ENCODE data around the gene PPP2R3A. TPM values are rescaled to one million over a fixed set of nuclear protein-coding genes. Genes with fewer than 3 reads are reported as not detected.
"Not testable (repeated sequence)": the region's sequence is repeated elsewhere in the genome, so short reads cannot be mapped to it uniquely, and the experiment has no call there.

PPP2R3A gene
- total and polyA plus RNA-seq, 2 donors: 0.80 to 1.1 TPM

DNA sequence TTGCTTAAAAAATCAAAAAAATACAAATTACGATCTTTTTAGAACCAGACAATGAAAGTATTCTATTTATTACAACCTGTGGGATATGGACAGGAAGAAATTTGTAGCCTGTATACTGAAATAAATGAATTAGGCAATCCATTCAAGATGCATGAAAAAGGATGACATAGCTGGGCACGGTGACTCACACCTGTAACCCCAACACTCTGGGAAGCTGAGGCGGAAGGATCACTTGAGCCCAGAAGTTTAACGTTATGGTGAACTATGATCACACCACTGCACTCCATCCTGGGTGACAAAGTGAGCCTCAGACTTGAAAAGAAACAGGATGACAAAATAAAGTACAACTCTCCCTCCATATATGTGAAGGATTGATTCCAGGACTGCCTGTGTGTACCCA is 156.5 kb downstream of the PPP2R3A start:
- H3K9me3 ChIP-seq (ENCODE audit: control insufficient read depth in 2 of 2, insufficient read depth in 1 of 2, low read length in 1 of 2): no peaks in the 10 kb centered on the region
- no peaks in the 10 kb centered on the region for H3K36me3 ChIP-seq (ENCODE audit: control insufficient read depth in 2 of 2, insufficient read depth in 2 of 2, low read length in 1 of 2)
- no peak overlapping the region for H3K27ac ChIP-seq (ENCODE audit: low read depth in 1 of 2, low read length in 1 of 2)
- DNase-seq (ENCODE audit: low read depth in 6 of 9, low spot score in 9 of 9): no peak
- no peaks in the 10 kb centered on the region for H3K4me1 ChIP-seq (ENCODE audit: control insufficient read depth in 2 of 2, insufficient read depth in 2 of 2, low read length in 2 of 2)
- H3K27me3 ChIP-seq (ENCODE audit: control insufficient read depth in 2 of 2, insufficient read depth in 1 of 2, low read length in 1 of 2): no peaks in the 10 kb centered on the region
- WGBS: 94% methylated on average over 4 of the region's 4 CpGs
- H3K4me3 ChIP-seq (ENCODE audit: low read length in 2 of 2): no peak overlapping the region

DNA sequence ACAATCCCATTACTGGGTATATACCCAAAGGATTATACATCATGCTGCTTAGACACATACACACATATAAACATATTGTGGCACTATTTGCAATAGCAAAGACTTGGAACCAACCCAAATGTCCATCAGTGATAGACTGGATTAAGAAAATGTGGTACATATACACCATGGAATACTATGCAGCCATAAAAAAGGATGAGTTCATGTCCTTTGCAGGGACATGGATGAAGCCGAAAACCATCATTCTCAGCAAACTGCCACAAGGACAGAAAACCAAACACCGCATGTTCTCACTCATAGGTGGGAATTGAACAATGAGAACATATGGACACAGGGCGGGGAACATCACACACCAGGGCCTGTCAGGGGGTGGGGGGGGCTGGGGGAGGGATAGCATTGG is 166.1 kb downstream of the PPP2R3A start:
- not testable (repeated sequence) for H3K4me3 ChIP-seq (ENCODE audit: low read length in 2 of 2)

DNA sequence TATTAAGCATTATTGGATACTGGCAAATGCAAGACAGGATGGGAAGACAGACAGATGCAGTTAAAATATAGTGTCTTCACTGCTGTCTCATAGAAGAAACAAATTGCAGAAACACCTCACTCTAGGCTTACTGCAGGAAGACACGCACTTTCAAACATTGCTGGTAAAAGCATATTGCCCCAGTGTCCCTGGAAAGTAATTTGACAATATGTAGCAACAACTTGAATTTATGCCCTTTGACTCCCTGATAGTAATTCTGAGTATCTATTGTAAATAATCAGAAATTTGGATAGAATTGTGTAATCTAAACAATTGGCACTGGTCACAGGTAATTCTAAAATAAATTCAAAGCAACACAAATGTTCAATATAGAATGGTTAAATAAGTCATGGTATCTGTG is 168.6 kb downstream of the PPP2R3A start:
- Histone ChIP-seq H3K4me1 (ENCODE audit: control insufficient read depth in 2 of 2, insufficient read depth in 2 of 2, low read length in 2 of 2) (peaks cover 0 to 18% of the 10 kb centered on the region in 2 donors), H3K27me3 (ENCODE audit: control insufficient read depth in 2 of 2, insufficient read depth in 1 of 2, low read length in 1 of 2) (no peaks in the 10 kb centered on the region), H3K9me3 (ENCODE audit: control insufficient read depth in 2 of 2, insufficient read depth in 1 of 2, low read length in 1 of 2) (no peaks in the 10 kb centered on the region), H3K36me3 (ENCODE audit: control insufficient read depth in 2 of 2, insufficient read depth in 2 of 2, low read length in 1 of 2) (no peaks in the 10 kb centered on the region), H3K27ac (ENCODE audit: low read depth in 1 of 2, low read length in 1 of 2) (peak overlapping the region in 1 of 2 donors; percentile 1), H3K4me3 (ENCODE audit: low read length in 2 of 2) (no peak overlapping the region)
- peak in 1 of 9 donors; percentile 32 for DNase-seq (ENCODE audit: low read depth in 6 of 9, low spot score in 9 of 9)
- 96% methylated on average over 1 of the region's 1 CpG for WGBS

More for the DNA sequence above, 166.1 kb downstream of the PPP2R3A start:
- not testable (repeated sequence) for H3K27ac ChIP-seq (ENCODE audit: low read depth in 1 of 2, low read length in 1 of 2); H3K9me3 ChIP-seq (ENCODE audit: control insufficient read depth in 2 of 2, insufficient read depth in 1 of 2, low read length in 1 of 2); DNase-seq (ENCODE audit: low read depth in 6 of 9, low spot score in 9 of 9); H3K27me3 ChIP-seq (ENCODE audit: control insufficient read depth in 2 of 2, insufficient read depth in 1 of 2, low read length in 1 of 2); H3K36me3 ChIP-seq (ENCODE audit: control insufficient read depth in 2 of 2, insufficient read depth in 2 of 2, low read length in 1 of 2)
- peaks cover 0 to 16% of the 10 kb centered on the region in 2 donors for H3K4me1 ChIP-seq (ENCODE audit: control insufficient read depth in 2 of 2, insufficient read depth in 2 of 2, low read length in 2 of 2)
- 97% methylated on average over 3 of the region's 3 CpGs for WGBS

DNA sequence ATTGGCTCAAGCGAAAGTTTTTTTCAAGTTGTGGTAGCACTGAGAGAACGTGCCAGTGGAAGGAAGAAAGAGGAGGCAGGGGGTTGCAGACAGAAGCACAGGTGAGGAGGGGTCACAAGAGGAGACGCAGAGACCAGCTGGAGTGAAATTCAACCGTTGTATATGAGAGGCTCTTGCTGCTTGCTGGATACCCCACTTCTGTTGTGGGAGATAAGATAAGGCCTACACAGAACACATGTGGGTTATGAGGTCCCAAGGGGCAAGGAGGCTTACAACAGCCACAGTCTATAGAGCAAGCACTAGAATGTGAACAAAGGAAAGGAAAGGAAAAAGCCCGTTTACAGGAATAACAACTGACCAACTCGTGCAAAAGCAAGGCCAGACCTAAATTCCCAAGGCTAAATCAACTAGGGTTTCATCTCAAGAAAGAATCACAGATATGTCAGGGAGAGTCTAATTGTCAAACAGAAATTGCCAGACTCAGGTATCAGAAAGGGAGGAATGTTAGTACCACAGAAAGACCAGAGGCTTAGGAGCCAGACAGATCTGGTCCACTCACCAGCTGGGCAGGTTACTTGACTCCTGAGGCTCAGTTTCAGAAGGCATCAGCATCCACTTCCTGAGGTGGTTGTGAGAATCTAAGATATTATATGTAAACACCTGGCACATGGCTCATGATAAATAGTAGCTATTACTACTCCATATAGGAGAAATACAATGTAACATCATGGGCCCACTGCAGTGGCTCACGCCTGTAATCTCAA is 169.7 kb downstream of the PPP2R3A start:
- peak overlapping the region in 1 of 2 donors; percentile 6 for H3K4me3 ChIP-seq (ENCODE audit: low read length in 2 of 2)
- no peaks in the 10 kb centered on the region for H3K9me3 ChIP-seq (ENCODE audit: control insufficient read depth in 2 of 2, insufficient read depth in 1 of 2, low read length in 1 of 2)
- peak overlapping the region in 1 of 2 donors; percentile 84 for H3K27ac ChIP-seq (ENCODE audit: low read depth in 1 of 2, low read length in 1 of 2)
- H3K36me3 ChIP-seq (ENCODE audit: control insufficient read depth in 2 of 2, insufficient read depth in 2 of 2, low read length in 1 of 2): no peaks in the 10 kb centered on the region
- no peaks in the 10 kb centered on the region for H3K27me3 ChIP-seq (ENCODE audit: control insufficient read depth in 2 of 2, insufficient read depth in 1 of 2, low read length in 1 of 2)
- H3K4me1 ChIP-seq (ENCODE audit: control insufficient read depth in 2 of 2, insufficient read depth in 2 of 2, low read length in 2 of 2): peaks cover 0 to 18% of the 10 kb centered on the region in 2 donors
- WGBS: 30% methylated on average over 7 of the region's 7 CpGs
- DNase-seq (ENCODE audit: low read depth in 6 of 9, low spot score in 9 of 9): peak in 8 of 9 donors; percentile 29 to 72 (median 46)

DNA sequence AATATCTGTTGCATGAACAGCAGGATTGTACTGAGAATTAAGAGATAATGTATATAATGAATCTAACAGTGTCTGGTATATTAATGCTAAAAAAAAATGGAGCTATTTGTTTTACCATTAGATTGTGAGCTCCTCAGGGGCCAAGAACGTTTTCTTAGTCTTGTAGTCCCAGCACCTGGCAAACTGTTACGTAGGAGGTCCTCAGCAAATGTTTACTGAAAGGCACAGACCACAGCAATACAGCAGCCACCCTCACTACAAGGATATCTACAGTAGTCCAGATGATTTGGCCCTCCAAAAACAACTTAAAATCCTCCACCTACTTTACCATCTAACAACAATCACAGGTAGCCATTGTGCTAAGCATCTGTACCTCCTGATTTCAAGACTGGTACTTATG is 170.9 kb downstream of the PPP2R3A start:
- Histone ChIP-seq H3K4me3 (ENCODE audit: low read length in 2 of 2) (no peak overlapping the region), H3K9me3 (ENCODE audit: control insufficient read depth in 2 of 2, insufficient read depth in 1 of 2, low read length in 1 of 2) (no peaks in the 10 kb centered on the region), H3K36me3 (ENCODE audit: control insufficient read depth in 2 of 2, insufficient read depth in 2 of 2, low read length in 1 of 2) (no peaks in the 10 kb centered on the region), H3K4me1 (ENCODE audit: control insufficient read depth in 2 of 2, insufficient read depth in 2 of 2, low read length in 2 of 2) (peaks cover 0 to 18% of the 10 kb centered on the region in 2 donors), H3K27me3 (ENCODE audit: control insufficient read depth in 2 of 2, insufficient read depth in 1 of 2, low read length in 1 of 2) (no peaks in the 10 kb centered on the region), H3K27ac (ENCODE audit: low read depth in 1 of 2, low read length in 1 of 2) (peak overlapping the region in 1 of 2 donors; percentile 70)
- WGBS: 30% methylated on average over 2 of the region's 2 CpGs
- peak in 2 of 9 donors; percentile 18 to 51 for DNase-seq (ENCODE audit: low read depth in 6 of 9, low spot score in 9 of 9)

DNA sequence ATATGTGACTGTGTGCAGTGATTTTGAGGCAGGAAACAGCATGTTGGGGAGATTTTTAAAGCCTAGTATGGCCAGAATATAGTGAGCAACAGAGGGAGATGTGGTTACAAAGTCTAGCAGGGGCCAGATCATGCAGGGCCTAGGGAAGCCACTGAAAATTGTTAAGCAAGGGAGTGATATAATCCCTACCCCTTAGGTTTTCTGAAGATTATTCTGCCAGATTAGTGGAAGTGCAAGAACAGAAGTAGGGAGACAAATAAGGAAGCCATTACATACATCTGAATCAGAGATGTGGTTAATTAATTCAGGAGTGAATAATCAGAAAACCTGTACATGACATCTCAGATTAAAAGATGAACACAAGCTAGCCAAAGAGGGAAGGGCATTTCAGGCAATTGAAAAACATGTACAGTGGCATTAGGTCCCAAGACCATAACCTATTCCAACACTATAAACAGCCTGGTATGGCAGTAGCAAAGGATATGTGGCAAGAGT is 175.8 kb downstream of the PPP2R3A start:
- no peaks in the 10 kb centered on the region for H3K9me3 ChIP-seq (ENCODE audit: control insufficient read depth in 2 of 2, insufficient read depth in 1 of 2, low read length in 1 of 2)
- peaks cover 0 to 3% of the 10 kb centered on the region in 2 donors for H3K36me3 ChIP-seq (ENCODE audit: control insufficient read depth in 2 of 2, insufficient read depth in 2 of 2, low read length in 1 of 2)
- H3K4me1 ChIP-seq (ENCODE audit: control insufficient read depth in 2 of 2, insufficient read depth in 2 of 2, low read length in 2 of 2): peaks cover 0 to 5% of the 10 kb centered on the region in 2 donors
- no peak for DNase-seq (ENCODE audit: low read depth in 6 of 9, low spot score in 9 of 9)
- H3K4me3 ChIP-seq (ENCODE audit: low read length in 2 of 2): no peak overlapping the region
- H3K27ac ChIP-seq (ENCODE audit: low read depth in 1 of 2, low read length in 1 of 2): no peak overlapping the region
- H3K27me3 ChIP-seq (ENCODE audit: control insufficient read depth in 2 of 2, insufficient read depth in 1 of 2, low read length in 1 of 2): no peaks in the 10 kb centered on the region

DNA sequence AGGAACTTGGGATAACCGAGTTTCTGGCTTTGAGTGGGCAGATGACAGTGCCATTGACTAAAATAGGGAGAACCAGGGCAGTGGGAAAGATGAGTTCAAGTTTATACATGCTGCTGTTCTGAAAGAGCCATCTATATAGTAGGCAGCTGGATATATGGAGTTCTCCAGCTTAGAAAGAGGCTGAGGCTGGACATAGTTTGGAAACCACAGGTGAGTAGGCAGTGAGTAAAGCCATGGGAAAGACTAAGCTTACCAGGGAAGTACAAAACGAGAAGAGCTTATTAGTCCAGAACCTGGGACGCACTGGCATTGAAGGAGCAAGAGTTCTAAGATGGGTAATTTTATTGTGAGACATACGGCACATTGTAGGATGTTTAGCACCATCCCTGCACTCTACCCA is 176.4 kb downstream of the PPP2R3A start:
- no peaks in the 10 kb centered on the region for H3K9me3 ChIP-seq (ENCODE audit: control insufficient read depth in 2 of 2, insufficient read depth in 1 of 2, low read length in 1 of 2)
- H3K27ac ChIP-seq (ENCODE audit: low read depth in 1 of 2, low read length in 1 of 2): no peak overlapping the region
- H3K4me3 ChIP-seq (ENCODE audit: low read length in 2 of 2): no peak overlapping the region
- no peak for DNase-seq (ENCODE audit: low read depth in 6 of 9, low spot score in 9 of 9)
- no peaks in the 10 kb centered on the region for H3K4me1 ChIP-seq (ENCODE audit: control insufficient read depth in 2 of 2, insufficient read depth in 2 of 2, low read length in 2 of 2)
- 97% methylated on average over 4 of the region's 4 CpGs for WGBS
- no peaks in the 10 kb centered on the region for H3K27me3 ChIP-seq (ENCODE audit: control insufficient read depth in 2 of 2, insufficient read depth in 1 of 2, low read length in 1 of 2)
- H3K36me3 ChIP-seq (ENCODE audit: control insufficient read depth in 2 of 2, insufficient read depth in 2 of 2, low read length in 1 of 2): peaks cover 0 to 3% of the 10 kb centered on the region in 2 donors

DNA sequence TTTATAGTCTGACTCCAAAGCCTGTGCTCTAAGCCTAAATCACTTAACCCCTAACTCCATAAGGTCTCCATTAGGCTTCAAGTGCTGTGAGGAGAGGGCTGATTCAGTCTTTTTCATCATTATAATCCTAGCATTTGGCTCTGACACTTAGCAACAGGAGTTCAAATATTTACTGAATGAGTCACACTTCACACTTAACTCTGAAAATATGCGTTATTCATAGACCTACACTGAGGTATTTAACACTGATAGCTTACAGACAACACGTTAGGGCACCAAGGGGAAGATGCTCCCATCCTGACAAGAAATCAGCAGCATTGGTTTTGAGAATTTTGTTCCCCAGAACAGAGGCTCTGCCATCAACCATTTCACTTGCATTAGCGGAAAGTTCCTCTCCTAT is 177.1 kb downstream of the PPP2R3A start:
- H3K9me3 ChIP-seq (ENCODE audit: control insufficient read depth in 2 of 2, insufficient read depth in 1 of 2, low read length in 1 of 2): no peaks in the 10 kb centered on the region
- no peak overlapping the region for H3K27ac ChIP-seq (ENCODE audit: low read depth in 1 of 2, low read length in 1 of 2)
- WGBS: 96% methylated on average over 3 of the region's 3 CpGs
- no peak for DNase-seq (ENCODE audit: low read depth in 6 of 9, low spot score in 9 of 9)
- H3K36me3 ChIP-seq (ENCODE audit: control insufficient read depth in 2 of 2, insufficient read depth in 2 of 2, low read length in 1 of 2): peaks cover 0 to 6% of the 10 kb centered on the region in 2 donors
- no peak overlapping the region for H3K4me3 ChIP-seq (ENCODE audit: low read length in 2 of 2)
- H3K27me3 ChIP-seq (ENCODE audit: control insufficient read depth in 2 of 2, insufficient read depth in 1 of 2, low read length in 1 of 2): no peaks in the 10 kb centered on the region
- no peaks in the 10 kb centered on the region for H3K4me1 ChIP-seq (ENCODE audit: control insufficient read depth in 2 of 2, insufficient read depth in 2 of 2, low read length in 2 of 2)

DNA sequence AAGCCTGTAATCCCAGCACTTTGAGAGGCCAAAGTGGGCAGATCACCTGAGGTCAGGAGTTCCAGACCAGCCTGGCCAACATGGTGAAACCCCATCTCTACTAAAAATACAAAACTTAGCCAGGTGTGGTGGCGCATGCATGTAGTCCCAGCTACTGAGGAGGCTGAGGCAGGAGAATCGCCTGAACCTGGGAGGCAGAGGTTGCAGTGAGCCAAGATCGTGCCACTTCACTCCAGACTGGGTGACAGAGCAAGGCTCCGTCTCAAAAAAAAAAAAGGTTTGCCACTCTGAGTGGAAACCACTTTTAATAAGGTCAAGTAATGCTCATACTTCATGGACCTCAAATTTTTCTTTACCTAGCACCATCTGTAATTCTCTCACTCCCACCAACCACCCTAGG is 178.9 kb downstream of the PPP2R3A start:
- H3K4me3 ChIP-seq (ENCODE audit: low read length in 2 of 2); H3K27ac ChIP-seq (ENCODE audit: low read depth in 1 of 2, low read length in 1 of 2); DNase-seq (ENCODE audit: low read depth in 6 of 9, low spot score in 9 of 9); H3K9me3 ChIP-seq (ENCODE audit: control insufficient read depth in 2 of 2, insufficient read depth in 1 of 2, low read length in 1 of 2); H3K27me3 ChIP-seq (ENCODE audit: control insufficient read depth in 2 of 2, insufficient read depth in 1 of 2, low read length in 1 of 2); H3K4me1 ChIP-seq (ENCODE audit: control insufficient read depth in 2 of 2, insufficient read depth in 2 of 2, low read length in 2 of 2): not testable (repeated sequence)
- H3K36me3 ChIP-seq (ENCODE audit: control insufficient read depth in 2 of 2, insufficient read depth in 2 of 2, low read length in 1 of 2): peaks cover under 1 to 18% of the 10 kb centered on the region in 2 donors
- 98% methylated on average over 4 of the region's 4 CpGs for WGBS
